ENCODE results near the gene GPR152.

Gene GPR152

GRCh38 chr11:67421430-67422031 is 31.0 kb downstream of the GPR152 start:
- TF ChIP-seq CTCF (IDR thresholded peaks at IDR 0.05; ENCODE audit: low read depth, low read length), result no peak
- H3K4me3 ChIP-seq (ENCODE audit: low read depth, low read length), result 0 out of 2 replicates have a peak overlapping the region, but pooled peaks have one; percentile 22

- peak overlapping the region; percentile 43 for H3K4me3 ChIP-seq (ENCODE audit: low read depth, low read length)
- TF ChIP-seq CTCF (IDR thresholded peaks at IDR 0.05; ENCODE audit: low read depth, low read length), result no peak
Observed at GRCh38 chr11:67420646-67421429, 31.7 kb downstream of the GPR152 start.

GRCh38 chr11:67420147-67420645 is 32.3 kb downstream of the GPR152 start:
- H3K4me3 ChIP-seq (ENCODE audit: low read depth, low read length), result peak overlapping the region; percentile 43
- no peak for TF ChIP-seq CTCF (IDR thresholded peaks at IDR 0.05; ENCODE audit: low read depth, low read length)

- no peak overlapping the region for H3K4me3 ChIP-seq (ENCODE audit: low read depth, low read length)
- TF ChIP-seq CTCF (IDR thresholded peaks at IDR 0.05; ENCODE audit: low read depth, low read length), result no peak
Observed at GRCh38 chr11:67419325-67420049, 33.0 kb downstream of the GPR152 start.

- H3K4me3 ChIP-seq (ENCODE audit: low read depth, low read length), result no peak overlapping the region
- TF ChIP-seq CTCF (IDR thresholded peaks at IDR 0.05; ENCODE audit: low read depth, low read length), result no peak
Observed at GRCh38 chr11:67418476-67419281, 33.9 kb downstream of the GPR152 start.

GRCh38 chr11:67417425-67417824 is 35.1 kb downstream of the GPR152 start:
- no peak overlapping the region for H3K4me3 ChIP-seq (ENCODE audit: low read depth, low read length)
- no peak for TF ChIP-seq CTCF (IDR thresholded peaks at IDR 0.05; ENCODE audit: low read depth, low read length)
